HTERT RPE-1 (cell line): Measurements from ENCODE around the gene MALAT1.
"Not testable (repeated sequence)": the region's sequence is repeated elsewhere in the genome, so short reads cannot be mapped to it uniquely, and the experiment has no call there.

Experiments used
- in situ Hi-C: fragments of 300-500 bp; cut with MboI; formaldehyde crosslinking; loops from 4 replicates; pipeline ENCODE4 v1.14.3; 2020; ENCODE audit warnings: low sequenced_read_pairs

MALAT1 gene

DNA sequence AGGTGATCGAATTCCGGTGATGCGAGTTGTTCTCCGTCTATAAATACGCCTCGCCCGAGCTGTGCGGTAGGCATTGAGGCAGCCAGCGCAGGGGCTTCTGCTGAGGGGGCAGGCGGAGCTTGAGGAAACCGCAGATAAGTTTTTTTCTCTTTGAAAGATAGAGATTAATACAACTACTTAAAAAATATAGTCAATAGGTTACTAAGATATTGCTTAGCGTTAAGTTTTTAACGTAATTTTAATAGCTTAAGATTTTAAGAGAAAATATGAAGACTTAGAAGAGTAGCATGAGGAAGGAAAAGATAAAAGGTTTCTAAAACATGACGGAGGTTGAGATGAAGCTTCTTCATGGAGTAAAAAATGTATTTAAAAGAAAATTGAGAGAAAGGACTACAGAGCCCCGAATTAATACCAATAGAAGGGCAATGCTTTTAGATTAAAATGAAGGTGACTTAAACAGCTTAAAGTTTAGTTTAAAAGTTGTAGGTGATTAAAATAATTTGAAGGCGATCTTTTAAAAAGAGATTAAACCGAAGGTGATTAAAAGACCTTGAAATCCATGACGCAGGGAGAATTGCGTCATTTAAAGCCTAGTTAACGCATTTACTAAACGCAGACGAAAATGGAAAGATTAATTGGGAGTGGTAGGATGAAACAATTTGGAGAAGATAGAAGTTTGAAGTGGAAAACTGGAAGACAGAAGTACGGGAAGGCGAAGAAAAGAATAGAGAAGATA is at the start of gene MALAT1:
TSS of gene MALAT1 (plus strand) at position 69 of the 736 bp plus-strand sequence.
- in situ Hi-C loops: no loop called here

DNA sequence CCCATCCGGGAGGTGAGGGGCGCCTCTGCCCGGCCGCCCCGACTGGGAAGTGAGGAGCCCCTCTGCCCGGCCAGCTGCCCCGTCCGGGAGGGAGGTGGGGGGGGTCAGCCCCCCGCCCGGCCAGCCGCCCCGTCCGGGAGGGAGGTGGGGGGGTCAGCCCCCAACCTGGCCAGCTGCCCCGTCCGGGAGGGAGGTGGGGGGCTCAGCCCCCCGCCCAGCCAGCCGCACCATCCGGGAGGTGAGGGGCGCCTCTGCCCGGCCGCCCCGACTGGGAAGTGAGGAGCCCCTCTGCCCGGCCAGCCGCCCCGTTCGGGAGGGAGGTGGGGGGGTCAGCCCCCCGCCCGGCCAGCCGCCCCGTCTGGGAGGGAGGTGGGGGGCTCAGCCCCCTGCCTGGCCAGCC is 47.5 kb upstream of the MALAT1 start:
- in situ Hi-C loops: not testable (repeated sequence)

DNA sequence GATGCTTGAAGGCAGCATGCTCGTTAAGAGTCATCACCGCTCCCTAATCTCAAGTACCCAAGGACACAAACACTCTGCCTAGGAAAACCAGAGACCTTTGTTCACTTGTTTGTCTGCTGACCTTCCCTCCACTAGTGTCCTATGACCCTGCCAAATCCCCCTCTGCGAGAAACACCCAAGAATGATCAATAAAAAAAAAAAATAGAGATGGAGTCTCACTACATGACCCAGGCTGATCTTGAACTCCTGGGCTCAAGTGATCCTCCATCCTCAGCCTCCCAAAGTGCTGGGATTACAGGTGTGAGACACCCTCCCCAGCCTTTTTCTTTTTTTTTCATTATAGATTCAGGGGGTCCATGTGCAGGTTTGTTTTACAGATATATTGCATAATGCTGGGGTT is 46.6 kb upstream of the MALAT1 start:
- in situ Hi-C loops: not testable (repeated sequence)

- in situ Hi-C loops: no loop called here
These were observed 45.9 kb upstream of the MALAT1 start for GRCh38 chr11:65452806-65453490.

- in situ Hi-C loops: no loop called here
These were observed 44.5 kb upstream of the MALAT1 start for GRCh38 chr11:65454311-65454695.

- in situ Hi-C loops: no loop called here
These were observed 44.0 kb upstream of the MALAT1 start for GRCh38 chr11:65454696-65455456.

DNA sequence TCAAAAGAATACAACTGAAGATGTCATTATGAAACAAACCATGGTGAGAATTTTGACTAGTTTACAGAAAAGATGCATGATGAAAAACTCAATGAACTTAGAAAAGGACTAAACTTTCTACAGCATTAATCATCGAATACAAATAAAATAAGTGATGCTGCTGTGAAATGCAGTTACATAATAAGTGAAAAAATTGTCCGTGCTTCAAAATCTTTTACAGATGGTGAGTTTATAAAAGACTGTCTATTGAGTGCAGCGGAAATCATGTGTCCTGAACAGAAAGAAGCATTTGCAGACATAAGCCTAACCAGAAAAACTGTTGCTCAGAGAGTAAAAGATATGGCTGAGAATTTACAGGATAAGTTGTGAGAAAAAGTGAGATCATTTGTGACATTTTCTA is 42.4 kb upstream of the MALAT1 start:
- in situ Hi-C loops: no loop called here

GRCh38 chr11:65459552-65459951 is 39.3 kb upstream of the MALAT1 start:
- in situ Hi-C loops: no loop called here

DNA sequence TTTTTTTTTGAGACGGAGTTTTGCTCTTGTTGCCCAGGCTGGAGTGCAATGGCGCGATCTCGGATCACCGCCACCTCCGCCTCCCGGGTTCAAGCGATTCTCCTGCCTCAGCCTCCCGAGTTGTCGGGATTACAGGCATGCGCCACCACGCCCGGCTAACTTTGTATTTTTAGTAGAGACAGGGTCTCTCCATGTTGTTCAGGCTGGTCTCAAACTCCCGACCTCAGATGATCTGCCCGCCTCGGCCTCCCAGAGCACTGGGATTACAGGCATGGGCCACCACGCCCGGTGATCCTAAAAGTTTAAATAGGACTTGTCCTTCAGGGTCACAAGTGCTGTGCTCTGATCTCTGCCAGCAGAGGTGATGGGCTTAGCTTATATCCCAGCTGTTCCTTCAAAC is 33.4 kb upstream of the MALAT1 start:
- in situ Hi-C loops: not testable (repeated sequence)

DNA sequence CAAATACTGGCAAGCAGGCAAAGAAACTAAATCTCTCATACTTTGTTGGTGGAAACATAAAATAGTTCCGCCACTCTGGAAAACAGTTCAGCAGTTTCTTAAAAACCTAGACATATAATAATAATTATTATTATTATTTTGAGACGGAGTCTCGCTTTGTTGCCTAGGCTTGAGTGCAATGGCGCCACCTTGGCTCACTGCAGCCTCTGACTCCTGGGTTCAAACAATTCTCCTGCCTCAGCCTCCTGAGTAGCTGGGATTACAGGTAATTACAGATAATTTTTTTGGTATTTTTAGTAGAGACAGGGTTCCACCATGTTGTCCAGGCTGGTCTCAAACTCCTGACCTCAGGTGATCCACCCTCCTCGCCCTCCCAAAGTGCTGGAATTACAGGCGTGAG is 31.5 kb upstream of the MALAT1 start:
- in situ Hi-C loops: not testable (repeated sequence)

DNA sequence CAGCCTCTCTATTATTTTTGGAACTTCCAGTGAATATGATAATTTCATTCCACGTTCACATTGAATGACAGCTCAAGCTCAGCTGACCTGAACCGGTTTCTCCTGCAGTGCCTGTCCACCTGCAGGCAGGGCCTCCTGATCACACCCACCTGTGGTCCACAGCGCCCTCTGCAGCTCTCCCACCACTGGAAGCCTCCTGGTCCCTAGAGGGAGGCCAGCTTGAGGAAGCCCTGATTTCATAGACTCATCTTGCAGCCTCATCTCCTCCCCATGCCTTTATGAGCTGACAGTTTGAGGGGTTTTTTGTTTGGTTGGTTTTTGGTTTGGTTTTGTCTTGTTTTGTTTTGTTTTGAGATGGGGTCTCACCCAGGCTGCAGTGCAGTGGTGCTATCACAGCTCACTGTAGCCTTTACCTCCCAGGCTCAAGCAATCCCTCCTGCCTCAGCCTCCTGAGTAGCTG is 29.9 kb upstream of the MALAT1 start:
- in situ Hi-C loops: no loop called here

DNA sequence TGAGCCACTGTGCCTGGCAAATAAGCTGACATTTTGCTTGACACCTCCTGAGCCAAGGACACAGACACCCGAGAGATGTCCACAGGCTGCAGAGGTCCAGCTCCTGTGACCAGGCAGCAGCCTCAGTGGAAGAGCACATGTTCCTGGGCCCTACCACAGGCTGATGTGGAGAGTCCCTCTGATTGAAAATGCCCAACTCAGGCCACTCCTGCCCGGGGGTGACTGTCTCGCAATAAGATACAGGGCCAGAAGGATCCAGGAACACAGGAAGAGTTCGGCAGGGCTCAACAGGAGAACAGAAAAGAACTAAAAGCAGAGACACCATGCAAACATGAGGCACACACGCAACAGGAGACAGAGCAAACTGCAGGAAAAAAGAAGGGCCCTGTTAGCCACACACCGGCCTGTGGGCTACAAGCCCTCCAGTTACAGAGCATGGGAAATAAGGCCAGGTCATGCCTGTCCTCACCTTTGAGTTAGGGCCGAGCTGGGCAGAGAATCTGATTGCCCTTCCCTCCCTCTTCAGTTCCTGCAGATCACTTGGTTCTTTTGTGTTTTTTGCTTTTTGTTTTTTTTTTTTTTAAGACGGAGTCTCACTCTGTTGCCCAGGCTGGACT is 28.3 kb upstream of the MALAT1 start:
- in situ Hi-C loops: no loop called here

- in situ Hi-C loops: no loop called here
These were observed 27.4 kb upstream of the MALAT1 start for GRCh38 chr11:65471447-65471891.

GRCh38 chr11:65472588-65473277 is 26.1 kb upstream of the MALAT1 start:
- in situ Hi-C loops: not testable (repeated sequence)

DNA sequence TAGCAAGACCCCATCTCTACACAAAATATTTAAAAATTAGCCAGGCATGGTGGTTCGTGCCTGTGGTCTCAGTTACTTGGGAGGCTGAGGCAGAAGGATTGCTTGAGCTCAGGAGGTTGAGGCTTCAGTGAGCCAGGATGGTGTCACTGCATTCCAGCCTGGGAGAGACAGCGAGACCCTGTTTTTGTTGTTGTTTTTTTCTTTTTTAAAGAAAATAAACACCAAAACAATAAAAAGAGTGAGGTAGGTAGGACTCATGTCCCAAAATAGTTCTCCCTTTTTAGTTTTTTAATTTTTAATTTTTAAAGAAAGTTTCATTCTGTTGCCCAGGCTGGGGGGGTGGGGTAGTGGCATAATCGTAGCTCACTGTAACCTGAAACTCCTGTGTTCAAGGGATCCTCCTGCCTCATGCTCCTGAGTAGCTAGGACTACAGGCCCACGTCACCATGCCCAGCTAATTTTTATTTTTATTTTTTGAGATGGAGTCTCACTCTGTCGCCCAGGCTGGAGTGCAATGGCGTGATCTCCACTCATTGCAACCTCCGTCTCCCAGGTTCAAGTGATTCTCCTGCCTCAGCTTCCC is 25.5 kb upstream of the MALAT1 start:
- in situ Hi-C loops: no loop called here

DNA sequence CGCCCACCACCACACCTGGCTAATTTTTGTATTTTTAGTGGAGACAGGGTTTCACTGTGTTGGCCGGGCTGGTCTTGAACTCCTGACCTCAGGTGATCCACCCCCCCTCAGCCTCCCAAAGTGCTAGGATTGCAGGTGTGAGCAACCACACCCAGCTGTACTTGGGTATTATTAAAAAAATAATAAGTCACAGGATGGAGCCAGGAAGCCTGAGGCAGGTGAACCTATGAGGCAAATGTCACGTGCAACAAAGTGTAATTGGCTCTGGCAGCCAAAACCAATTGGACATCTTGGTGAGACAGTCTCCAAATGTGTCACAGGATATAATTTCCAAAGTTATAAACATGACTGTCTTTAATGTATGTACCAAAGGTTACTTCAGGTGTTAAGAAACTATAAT is 24.0 kb upstream of the MALAT1 start:
- in situ Hi-C loops: no loop called here

DNA sequence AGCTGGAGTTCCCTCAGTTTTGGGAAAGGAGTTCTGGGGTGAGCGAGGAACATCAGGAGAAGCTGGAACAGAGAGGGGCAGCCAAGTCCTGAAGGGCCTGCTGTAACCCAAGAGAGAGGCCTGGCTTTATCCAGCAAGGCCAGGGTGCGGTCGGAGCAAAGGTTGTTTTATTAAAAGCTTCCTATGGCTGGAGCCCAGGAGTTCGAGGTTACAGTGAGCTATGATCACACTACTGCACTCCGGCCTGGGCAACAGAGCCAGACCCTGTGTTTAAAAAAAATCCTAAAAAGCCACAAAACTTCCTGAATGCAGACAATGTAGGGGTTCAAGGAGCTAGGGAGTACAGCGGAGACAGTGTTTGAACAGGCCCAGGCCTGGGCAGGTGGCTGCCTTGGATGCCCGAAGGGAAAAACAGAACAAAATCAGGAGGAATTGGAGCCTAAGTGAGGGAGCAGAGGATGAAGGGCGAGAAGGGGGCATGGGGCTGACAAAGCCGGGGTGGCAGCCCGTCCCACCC is 22.2 kb upstream of the MALAT1 start:
- in situ Hi-C loops: no loop called here

DNA sequence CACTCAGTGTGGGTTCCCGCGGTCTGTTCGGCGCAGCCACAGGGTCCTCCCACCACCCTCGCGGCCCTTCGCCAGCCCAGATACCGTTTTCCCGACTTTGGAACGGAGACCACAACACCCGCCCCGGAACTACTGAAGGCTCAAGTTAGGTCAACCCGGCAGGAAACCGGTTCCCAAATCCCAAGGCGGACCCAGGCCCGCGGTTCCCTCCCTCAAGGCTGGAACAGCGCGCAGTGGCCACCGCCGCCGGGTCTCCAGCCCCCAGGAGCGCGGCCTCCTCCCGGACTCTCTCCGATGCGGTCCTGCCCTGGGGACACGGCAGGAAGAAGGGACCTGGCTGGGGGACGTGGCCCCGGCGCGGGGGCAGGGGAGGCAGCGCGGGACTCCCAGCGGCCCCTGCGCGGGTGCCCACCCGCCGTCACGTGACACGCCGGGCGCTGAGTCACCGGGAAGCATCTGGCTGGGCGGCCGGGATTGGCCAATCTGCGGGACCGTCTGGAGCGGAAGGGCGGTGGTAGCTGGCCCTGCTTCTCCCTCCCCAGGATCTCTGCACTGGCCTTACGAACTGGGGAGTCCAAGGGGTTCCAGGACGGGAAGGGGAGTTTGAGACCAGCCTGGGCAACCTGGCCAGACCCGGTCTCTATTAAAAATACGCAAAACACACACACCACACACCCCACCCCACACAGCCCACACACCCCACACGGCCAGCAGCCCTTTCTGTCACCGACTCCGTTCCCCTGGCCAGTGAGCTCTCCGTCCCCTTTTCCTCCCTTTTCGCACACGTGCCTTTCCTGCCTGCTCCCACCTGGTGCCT is 21.5 kb upstream of the MALAT1 start:
- in situ Hi-C loops: no loop called here
